A673 (cell line): ENCODE data around the gene LAMB3. TPM values are rescaled to one million over a fixed set of nuclear protein-coding genes. Genes with fewer than 3 reads are reported as not detected.

ENCODE experiments used
- BruUV-seq: library from RNA; stranded (reverse); fragments of 400-500 nt; replicated peaks from 2 replicates; lab custom pipeline; 2021; lab: Mats Ljungman, UMichigan
- CTCF ChIA-PET: fragments of 300-600 bp; sonication (Branson Sonifier 250); formaldehyde crosslinking; loops from one replicate; lab custom pipeline; 2022; ENCODE audit warnings: antibody characterized with exemption; lab: Charles Lee
- POLR2A ChIA-PET: fragments of 300-600 bp; sonication (Branson Sonifier 250); formaldehyde crosslinking; loops from one replicate; lab custom pipeline; 2022; ENCODE audit warnings: antibody characterized with exemption; ENCODE audit not compliant: low non-redundant PET; lab: Charles Lee
- DNase-seq: peaks from one replicate; pipeline ENCODE4 v3.0.0-alpha.2; 2015; ENCODE audit warnings: low spot score
- H3K27ac ChIP-seq: fragments of 200-600 bp; sonication (generic); 2 replicates; pipeline ENCODE4 v1.5.1; 2016; ENCODE audit warnings: mixed run types, low read depth, mild to moderate bottlenecking, mixed read lengths, antibody characterized with exemption, low read length; ENCODE audit not compliant: poor library complexity, severe bottlenecking
- H3K27me3 ChIP-seq: fragments of 200-600 bp; sonication (generic); replicated peaks from 2 replicates; pipeline ENCODE4 v1.6.1; 2017; ENCODE audit warnings: mixed run types, low read depth, mild to moderate bottlenecking, mixed read lengths, antibody characterized with exemption, low read length; ENCODE audit not compliant: insufficient read depth, poor library complexity
- H3K36me3 ChIP-seq: fragments of 200-600 bp; sonication (generic); 2 replicates; pipeline ENCODE4 v1.6.1; 2016; ENCODE audit warnings: mixed run types, mild to moderate bottlenecking, mixed read lengths, antibody characterized with exemption, low read length; ENCODE audit not compliant: insufficient read depth, poor library complexity, severe bottlenecking
- H3K4me1 ChIP-seq: fragments of 200-600 bp; sonication (generic); 2 replicates; pipeline ENCODE4 v1.6.1; 2017; ENCODE audit warnings: mixed run types, mild to moderate bottlenecking, mixed read lengths, antibody characterized with exemption, low read length; ENCODE audit not compliant: insufficient read depth, poor library complexity, severe bottlenecking
- H3K4me3 ChIP-seq: fragments of 200-600 bp; sonication (generic); 2 replicates; pipeline ENCODE4 v1.5.1; 2016; ENCODE audit warnings: low read depth, mixed run types, mild to moderate bottlenecking, mixed read lengths, low read length; ENCODE audit not compliant: poor library complexity, severe bottlenecking
- H3K9me3 ChIP-seq: fragments of 200-600 bp; sonication (generic); 2 replicates; pipeline ENCODE4 v1.6.1; 2016; ENCODE audit warnings: mixed run types, low read depth, mild to moderate bottlenecking, mixed read lengths, antibody characterized with exemption, low read length; ENCODE audit not compliant: poor library complexity, severe bottlenecking
- EZH2 ChIP-seq: fragments of 200-600 bp; sonication (generic); IDR thresholded peaks from 2 replicates; pipeline ENCODE4 v1.6.1; 2017; ENCODE audit warnings: borderline replicate concordance, low read depth, mild to moderate bottlenecking, mixed read lengths, antibody characterized with exemption, low read length; ENCODE audit not compliant: poor library complexity, severe bottlenecking
- intact Hi-C: fragments of 100-400 bp; cut with micrococcal nuclease; formaldehyde crosslinking; loops from one replicate; pipeline ENCODE4 v1.10.0; 2022; ENCODE audit not compliant: unreplicated experiment
- total RNA-seq: library from RNA; stranded (reverse); gene quantifications from 2 replicates; pipeline ENCODE4 v1.2.3, GENCODE V29; 2021
- TF ChIP-seq, protein P1 (sequence below): fragments of 300-800, 200-600 bp; sonication (generic); conservative IDR thresholded peaks from 2 replicates; pipeline ENCODE4 v1.5.1; 2017; ENCODE audit warnings: low read depth, mild to moderate bottlenecking, antibody characterized with exemption, low read length, moderate library complexity, mixed read lengths

Gene LAMB3
- total RNA-seq, 1 experiment from 2014 or later: 12.7 TPM

DNA sequence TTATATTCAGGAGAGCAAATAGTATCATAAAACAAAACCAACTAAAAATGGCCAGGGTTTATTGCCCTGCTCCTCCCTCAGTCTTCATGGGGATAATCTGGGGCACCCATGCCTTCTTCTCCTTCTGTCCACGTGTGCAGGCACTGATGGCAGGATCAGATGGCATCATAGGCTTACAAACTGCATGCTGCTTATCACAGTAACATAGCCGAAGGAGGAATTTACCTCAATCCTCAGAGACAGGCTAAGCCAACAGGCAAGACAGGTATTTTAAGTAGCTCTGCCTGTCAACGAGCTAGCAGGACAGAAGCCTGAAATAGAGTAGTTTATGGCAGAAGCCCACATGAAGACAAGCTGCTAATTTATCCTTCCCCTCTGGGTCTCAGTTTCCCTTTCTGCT is 9.4 kb downstream of the LAMB3 start:
- no peak overlapping the region for H3K4me3 ChIP-seq
- CTCF ChIA-PET: no interaction called here
- POLR2A ChIA-PET: no interaction called here
- no peaks in the 10 kb centered on the region for H3K36me3 ChIP-seq
- H3K27ac ChIP-seq: no peak overlapping the region
- TF ChIP-seq, protein P1, sequence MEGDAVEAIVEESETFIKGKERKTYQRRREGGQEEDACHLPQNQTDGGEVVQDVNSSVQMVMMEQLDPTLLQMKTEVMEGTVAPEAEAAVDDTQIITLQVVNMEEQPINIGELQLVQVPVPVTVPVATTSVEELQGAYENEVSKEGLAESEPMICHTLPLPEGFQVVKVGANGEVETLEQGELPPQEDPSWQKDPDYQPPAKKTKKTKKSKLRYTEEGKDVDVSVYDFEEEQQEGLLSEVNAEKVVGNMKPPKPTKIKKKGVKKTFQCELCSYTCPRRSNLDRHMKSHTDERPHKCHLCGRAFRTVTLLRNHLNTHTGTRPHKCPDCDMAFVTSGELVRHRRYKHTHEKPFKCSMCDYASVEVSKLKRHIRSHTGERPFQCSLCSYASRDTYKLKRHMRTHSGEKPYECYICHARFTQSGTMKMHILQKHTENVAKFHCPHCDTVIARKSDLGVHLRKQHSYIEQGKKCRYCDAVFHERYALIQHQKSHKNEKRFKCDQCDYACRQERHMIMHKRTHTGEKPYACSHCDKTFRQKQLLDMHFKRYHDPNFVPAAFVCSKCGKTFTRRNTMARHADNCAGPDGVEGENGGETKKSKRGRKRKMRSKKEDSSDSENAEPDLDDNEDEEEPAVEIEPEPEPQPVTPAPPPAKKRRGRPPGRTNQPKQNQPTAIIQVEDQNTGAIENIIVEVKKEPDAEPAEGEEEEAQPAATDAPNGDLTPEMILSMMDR: no peak
- TF ChIP-seq EZH2: no peak
- H3K27me3 ChIP-seq: no peaks in the 10 kb centered on the region
- DNase-seq: no peak
- peaks cover 18% of the 10 kb centered on the region for H3K4me1 ChIP-seq
- BruUV-seq: no TSS peak
- intact Hi-C loops: no loop called here
- no peaks in the 10 kb centered on the region for H3K9me3 ChIP-seq

DNA sequence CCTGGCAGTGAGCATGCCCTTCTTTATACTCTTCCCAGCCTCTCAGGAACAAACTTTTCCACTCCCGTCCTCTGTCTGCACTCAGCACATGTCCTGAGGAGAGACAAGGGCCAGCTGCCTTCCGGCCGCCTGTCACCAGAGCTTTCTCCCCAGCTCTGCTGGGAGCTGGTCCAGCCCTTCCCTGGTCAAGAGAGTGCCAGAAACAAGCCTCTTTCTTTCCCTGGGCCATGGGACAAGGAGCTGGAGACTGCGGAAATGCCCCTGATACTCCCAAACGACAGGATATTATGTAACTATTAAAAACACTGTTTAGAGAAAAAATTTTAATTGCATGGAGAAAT is 10.4 kb downstream of the LAMB3 start:
- BruUV-seq: no TSS peak
- H3K27me3 ChIP-seq: no peaks in the 10 kb centered on the region
- DNase-seq: no peak
- peaks cover 22% of the 10 kb centered on the region for H3K4me1 ChIP-seq
- intact Hi-C loops: no loop called here
- H3K36me3 ChIP-seq: no peaks in the 10 kb centered on the region
- no peak overlapping the region for H3K4me3 ChIP-seq
- H3K27ac ChIP-seq: no peak overlapping the region
- ChIA-PET CTCF (no interaction called here), POLR2A (no interaction called here)
- TF ChIP-seq, protein P1: no peak
- TF ChIP-seq EZH2: no peak
- H3K9me3 ChIP-seq: no peaks in the 10 kb centered on the region

- DNase-seq: no peak
- Histone ChIP-seq H3K4me1 (peaks cover 14% of the 10 kb centered on the region), H3K36me3 (no peaks in the 10 kb centered on the region), H3K27ac (no peak overlapping the region), H3K27me3 (no peaks in the 10 kb centered on the region), H3K9me3 (no peaks in the 10 kb centered on the region), H3K4me3 (no peak overlapping the region)
- no peak for TF ChIP-seq EZH2
- TF ChIP-seq, protein P1: no peak
- CTCF ChIA-PET: no interaction called here
- BruUV-seq: no TSS peak
- POLR2A ChIA-PET: no interaction called here
- intact Hi-C loops: no loop called here
Observed at GRCh38 chr1:209635850-209636249, 16.4 kb downstream of the LAMB3 start.
